HEK293 (cell line): Measurements from ENCODE around the gene DBH.
"Not testable (repeated sequence)": the region's sequence is repeated elsewhere in the genome, so short reads cannot be mapped to it uniquely, and the experiment has no call there.

Source experiments
- CTCF ChIA-PET: fragments of 350-600 bp; formaldehyde crosslinking; extraction: SDS; loops from one replicate; lab custom pipeline; 2021; ENCODE audit warnings: antibody characterized with exemption; lab: Yijun Ruan, JAX
- POLR2A ChIA-PET: fragments of 300-600 bp; formaldehyde crosslinking; extraction: SDS; loops from one replicate; lab custom pipeline; 2020; ENCODE audit warnings: antibody characterized with exemption, inconsistent platforms; lab: Yijun Ruan, JAX
- H3K27ac ChIP-seq: fragments of 200-500 bp; sonication (Bioruptor generic); 2 replicates; pipeline ENCODE4 v1.5.1; 2014; ENCODE audit warnings: low read depth, low read length, control low read depth, inconsistent platforms; ENCODE audit errors: extremely low read depth
- H3K36me3 ChIP-seq, 2 experiments: fragments of 200-500 bp in 1 of 2; sonication (Bioruptor generic) in 1 of 2; 1 replicate in 1 of 2; 2 replicates in 1 of 2; pipeline ENCODE4 v1.5.1; 2014 to 2017; ENCODE audit warnings: inconsistent platforms in 2 of 2, low read length in 2 of 2; ENCODE audit not compliant: control insufficient read depth in 2 of 2, insufficient read depth in 1 of 2
- H3K4me1 ChIP-seq: fragments of 200-500 bp; sonication (Bioruptor generic); 2 replicates; pipeline ENCODE4 v1.5.1; 2014; ENCODE audit warnings: mild to moderate bottlenecking, low read length, inconsistent platforms; ENCODE audit not compliant: control insufficient read depth, insufficient read depth
- H3K4me3 ChIP-seq: 2 replicates; pipeline ENCODE4 v1.5.1; 2011; ENCODE audit warnings: low read depth, mild to moderate bottlenecking, control low read depth, low read length, moderate library complexity
- H3K9me3 ChIP-seq: fragments of 200-500 bp; sonication (Bioruptor generic); 2 replicates; pipeline ENCODE4 v1.5.1; 2014; ENCODE audit warnings: low read depth, low read length, inconsistent platforms; ENCODE audit not compliant: control insufficient read depth, insufficient read depth
- BCL6B ChIP-seq: fragments of 450-650 bp; formaldehyde crosslinking; IDR thresholded peaks from 2 replicates; pipeline ENCODE4 v1.5.1; 2017; ENCODE audit warnings: missing biosample characterization, missing genetic modification characterization
- GLI2 ChIP-seq: fragments of 450-650 bp; formaldehyde crosslinking; IDR thresholded peaks from 2 replicates; pipeline ENCODE4; 2017; ENCODE audit warnings: missing biosample characterization, missing genetic modification characterization, low read depth, borderline replicate concordance
- GLIS2 ChIP-seq: fragments of 450-650 bp; formaldehyde crosslinking; IDR thresholded peaks from 2 replicates; pipeline ENCODE4 v1.5.1; 2016; ENCODE audit warnings: missing biosample characterization, missing genetic modification characterization
- HIC1 ChIP-seq: fragments of 450-650 bp; formaldehyde crosslinking; IDR thresholded peaks from 2 replicates; pipeline ENCODE4 v1.5.1; 2016; ENCODE audit warnings: missing biosample characterization, missing genetic modification characterization
- PRDM1 ChIP-seq: fragments of 450-650 bp; formaldehyde crosslinking; IDR thresholded peaks from 2 replicates; pipeline ENCODE4; 2016; ENCODE audit warnings: missing biosample characterization, missing genetic modification characterization
- PRDM6 ChIP-seq: fragments of 450-650 bp; formaldehyde crosslinking; IDR thresholded peaks from 2 replicates; pipeline ENCODE4 v1.5.1; 2017; ENCODE audit warnings: missing biosample characterization, missing genetic modification characterization
- SP3 ChIP-seq: fragments of 450-650 bp; formaldehyde crosslinking; IDR thresholded peaks from 2 replicates; pipeline ENCODE4 v1.5.1; 2016; ENCODE audit warnings: missing biosample characterization, missing genetic modification characterization
- ZNF114 ChIP-seq: fragments of 450-650 bp; formaldehyde crosslinking; IDR thresholded peaks from 2 replicates; pipeline ENCODE4 v1.5.0; 2017; ENCODE audit warnings: missing biosample characterization, missing genetic modification characterization
- ZNF266 ChIP-seq: fragments of 450-650 bp; formaldehyde crosslinking; IDR thresholded peaks from 2 replicates; pipeline ENCODE4 v1.5.1; 2016; ENCODE audit warnings: missing biosample characterization, missing genetic modification characterization, low read depth
- ZNF341 ChIP-seq: fragments of 450-650 bp; formaldehyde crosslinking; IDR thresholded peaks from 2 replicates; pipeline ENCODE4; 2016; ENCODE audit warnings: low read depth, missing biosample characterization, missing genetic modification characterization
- ZNF350 ChIP-seq: fragments of 450-650 bp; formaldehyde crosslinking; IDR thresholded peaks from 2 replicates; pipeline ENCODE4 v1.5.0; 2017; ENCODE audit warnings: missing biosample characterization, mild to moderate bottlenecking, missing genetic modification characterization
- ZNF354C ChIP-seq: fragments of 450-650 bp; formaldehyde crosslinking; IDR thresholded peaks from 2 replicates; pipeline ENCODE4 v1.5.1; 2016; ENCODE audit warnings: missing biosample characterization, missing genetic modification characterization, low read depth, borderline replicate concordance
- ZNF521 ChIP-seq: fragments of 450-650 bp; formaldehyde crosslinking; IDR thresholded peaks from 2 replicates; pipeline ENCODE4 v1.5.1; 2017; ENCODE audit warnings: missing biosample characterization, mild to moderate bottlenecking, missing genetic modification characterization
- ZNF560 ChIP-seq: fragments of 450-650 bp; formaldehyde crosslinking; IDR thresholded peaks from 2 replicates; pipeline ENCODE4 v1.5.1; 2017; ENCODE audit warnings: missing biosample characterization, missing genetic modification characterization, borderline replicate concordance
- ZNF585B ChIP-seq: fragments of 450-650 bp; formaldehyde crosslinking; IDR thresholded peaks from 2 replicates; pipeline ENCODE4 v1.5.1; 2016; ENCODE audit warnings: missing biosample characterization, missing genetic modification characterization
- ZNF624 ChIP-seq: fragments of 450-650 bp; formaldehyde crosslinking; IDR thresholded peaks from 2 replicates; pipeline ENCODE4 v1.5.1; 2017; ENCODE audit warnings: missing biosample characterization, missing genetic modification characterization
- ZNF704 ChIP-seq: fragments of 450-650 bp; formaldehyde crosslinking; IDR thresholded peaks from 2 replicates; pipeline ENCODE4 v1.5.1; 2016; ENCODE audit warnings: missing biosample characterization, missing genetic modification characterization
- ZNF76 ChIP-seq: fragments of 450-650 bp; formaldehyde crosslinking; IDR thresholded peaks from 2 replicates; pipeline ENCODE4; 2016; ENCODE audit warnings: low read depth, missing biosample characterization, missing genetic modification characterization, borderline replicate concordance
- ZNF777 ChIP-seq: fragments of 450-650 bp; formaldehyde crosslinking; IDR thresholded peaks from 2 replicates; pipeline ENCODE4 v1.5.1; 2017; ENCODE audit warnings: missing biosample characterization, missing genetic modification characterization, borderline replicate concordance
- ZSCAN30 ChIP-seq: fragments of 450-650 bp; IDR thresholded peaks from 2 replicates; pipeline ENCODE4 v1.5.1; 2018; ENCODE audit warnings: missing biosample characterization, mild to moderate bottlenecking, missing genetic modification characterization, moderate library complexity
- ZSCAN5A ChIP-seq: fragments of 450-650 bp; formaldehyde crosslinking; IDR thresholded peaks from 2 replicates; pipeline ENCODE4 v1.5.1; 2016; ENCODE audit warnings: missing biosample characterization, missing genetic modification characterization

DBH gene

GRCh38 chr9:133621725-133622267 lies 14.4 kb upstream of the DBH start:
- H3K4me1 ChIP-seq: no peaks in the 10 kb centered on the region
- no peak overlapping the region for H3K27ac ChIP-seq
- ChIA-PET POLR2A (no interaction called here), CTCF (no interaction called here)
- no peak overlapping the region for H3K4me3 ChIP-seq
- no peaks in the 10 kb centered on the region for H3K9me3 ChIP-seq
- H3K36me3 ChIP-seq: no peaks in the 10 kb centered on the region
- no peak for TF ChIP-seq ZNF704 (tag by site-specific recombination)
- TF ChIP-seq PRDM6: no peak
- TF ChIP-seq HIC1 (tag by site-specific recombination): no peak

- CTCF ChIA-PET: no interaction called here
- Histone ChIP-seq H3K9me3 (no peaks in the 10 kb centered on the region), H3K27ac (no peak overlapping the region), H3K36me3 (no peaks in the 10 kb centered on the region)
- no peak for TF ChIP-seq ZNF341 (tag by site-specific recombination)
- TF ChIP-seq ZNF266 (tag by site-specific recombination): no peak
- TF ChIP-seq BCL6B: no peak
- no peak for TF ChIP-seq ZSCAN5A
- TF ChIP-seq GLI2 (tag by site-specific recombination): no peak
- TF ChIP-seq, all 188 proteins: peak for 0
- Histone ChIP-seq H3K4me1 (no peaks in the 10 kb centered on the region), H3K4me3 (no peak overlapping the region)
- POLR2A ChIA-PET: no interaction called here
These were observed 13.6 kb upstream of the DBH start for GRCh38 chr9:133622555-133622954.

GRCh38 chr9:133626008-133626407 lies 10.2 kb upstream of the DBH start:
- POLR2A ChIA-PET, CTCF ChIA-PET, H3K4me3 ChIP-seq, H3K4me1 ChIP-seq, H3K9me3 ChIP-seq, H3K27ac ChIP-seq, H3K36me3 ChIP-seq: not testable (repeated sequence)

- H3K4me3 ChIP-seq: no peak overlapping the region
- H3K27ac ChIP-seq: no peak overlapping the region
- POLR2A ChIA-PET: no interaction called here
- CTCF ChIA-PET: interaction anchor here (0.8 kb wide), 1 partner anchor 38 kb away, joined by 4 read pairs; no protein-coding TSS in a partner anchor
- TF ChIP-seq ZSCAN30 (tag by site-specific recombination): no peak
- TF ChIP-seq ZNF114 (tag by site-specific recombination): no peak
- TF ChIP-seq ZNF76 (tag by site-specific recombination): no peak
- TF ChIP-seq GLIS2 (tag by site-specific recombination): no peak
- TF ChIP-seq ZNF624 (tag by site-specific recombination): no peak
- TF ChIP-seq SP3 (tag by site-specific recombination): no peak
- TF ChIP-seq ZNF350 (tag by site-specific recombination): no peak
- TF ChIP-seq ZNF585B: no peak
- no peak for TF ChIP-seq ZNF777 (tag by site-specific recombination)
- TF ChIP-seq ZNF354C (tag by site-specific recombination): no peak
- no peak for TF ChIP-seq PRDM1 (tag by site-specific recombination)
- TF ChIP-seq ZNF560 (tag by site-specific recombination): no peak
- TF ChIP-seq ZNF521 (tag by site-specific recombination): no peak
- no peaks in the 10 kb centered on the region for H3K4me1 ChIP-seq
- H3K36me3 ChIP-seq: no peaks in the 10 kb centered on the region
- H3K9me3 ChIP-seq: no peaks in the 10 kb centered on the region
These were observed 8.8 kb upstream of the DBH start for GRCh38 chr9:133627341-133627740.
